ENCODE results near the gene MEI1. TPM values are rescaled to one million over a fixed set of nuclear protein-coding genes. Genes with fewer than 3 reads are reported as not detected.
"Not testable (repeated sequence)": the region's sequence is repeated elsewhere in the genome, so short reads cannot be mapped to it uniquely, and the experiment has no call there.

Gene MEI1
- total and polyA plus RNA-seq, 9 of the 15 experiments (the other 6 are each of a cell fraction or from before 2014, with no cell fraction given), result 0.08 to 0.68 (median 0.18) TPM; not detected in 2

DNA sequence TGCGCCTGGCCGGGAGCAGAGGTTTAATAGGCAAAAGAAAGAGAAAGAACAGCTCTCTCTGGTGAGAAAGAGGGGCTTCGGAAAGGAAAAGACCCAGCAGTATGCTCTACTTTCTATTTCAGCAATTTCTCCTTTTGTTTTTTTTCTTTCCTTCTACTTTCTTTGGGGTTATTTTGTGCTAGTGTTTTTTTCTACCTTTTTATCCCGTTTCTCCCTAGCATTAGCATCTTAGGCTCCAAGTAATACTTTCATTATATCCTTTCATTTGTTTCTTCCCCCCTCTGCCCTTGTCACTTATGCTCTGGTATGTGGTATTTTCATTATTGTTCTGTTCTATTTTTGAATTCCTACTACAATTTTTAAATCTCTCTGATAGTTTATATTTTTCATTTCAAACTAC, 15.1 kb upstream of the MEI1 start (continued):
- TF ChIP-seq, protein P1, sequence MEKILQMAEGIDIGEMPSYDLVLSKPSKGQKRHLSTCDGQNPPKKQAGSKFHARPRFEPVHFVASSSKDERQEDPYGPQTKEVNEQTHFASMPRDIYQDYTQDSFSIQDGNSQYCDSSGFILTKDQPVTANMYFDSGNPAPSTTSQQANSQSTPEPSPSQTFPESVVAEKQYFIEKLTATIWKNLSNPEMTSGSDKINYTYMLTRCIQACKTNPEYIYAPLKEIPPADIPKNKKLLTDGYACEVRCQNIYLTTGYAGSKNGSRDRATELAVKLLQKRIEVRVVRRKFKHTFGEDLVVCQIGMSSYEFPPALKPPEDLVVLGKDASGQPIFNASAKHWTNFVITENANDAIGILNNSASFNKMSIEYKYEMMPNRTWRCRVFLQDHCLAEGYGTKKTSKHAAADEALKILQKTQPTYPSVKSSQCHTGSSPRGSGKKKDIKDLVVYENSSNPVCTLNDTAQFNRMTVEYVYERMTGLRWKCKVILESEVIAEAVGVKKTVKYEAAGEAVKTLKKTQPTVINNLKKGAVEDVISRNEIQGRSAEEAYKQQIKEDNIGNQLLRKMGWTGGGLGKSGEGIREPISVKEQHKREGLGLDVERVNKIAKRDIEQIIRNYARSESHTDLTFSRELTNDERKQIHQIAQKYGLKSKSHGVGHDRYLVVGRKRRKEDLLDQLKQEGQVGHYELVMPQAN (IDR thresholded peaks at IDR 0.05; ENCODE audit: borderline replicate concordance), result no peak
- no peak for TF ChIP-seq ZNF699 (CRISPR knock-in tag; IDR thresholded peaks at IDR 0.05; ENCODE audit: insufficient replicate concordance)

DNA sequence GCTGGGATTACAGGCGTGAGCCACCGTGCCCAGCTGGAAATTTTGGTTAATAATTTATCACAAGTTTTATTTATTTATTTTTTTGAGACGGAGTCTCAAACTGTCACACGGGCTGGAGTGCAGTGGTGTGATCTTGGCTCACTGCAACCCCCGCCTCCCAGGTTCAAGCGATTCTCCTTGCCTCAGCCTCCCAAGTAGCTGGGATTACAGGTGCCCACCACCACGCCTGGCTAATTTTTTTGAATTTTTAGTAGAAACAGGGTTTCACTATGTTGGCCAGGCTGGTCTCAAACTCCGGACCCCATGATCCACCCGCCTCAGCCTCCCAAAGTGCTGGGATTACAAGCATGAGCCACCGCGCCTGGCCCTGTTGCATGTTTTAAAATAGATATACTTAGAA, 12.4 kb upstream of the MEI1 start:
- H3K36me3 ChIP-seq (ENCODE audit: control insufficient read depth, insufficient read depth, low read length); in situ Hi-C loops (cut with MboI); H3K27me3 ChIP-seq (ENCODE audit: control insufficient read depth in 2 of 2, insufficient read depth in 2 of 2, low read length in 2 of 2); H3K9me3 ChIP-seq (replicated peaks; ENCODE audit: control insufficient read depth, insufficient read depth, low read depth, low read length); H2AFZ ChIP-seq (ENCODE audit: low read depth, low read length); DNase-seq (ENCODE audit: extremely low read depth in 1 of 4, low spot score in 3 of 4); FAIRE-seq; intact Hi-C loops (cut with micrococcal nuclease); H4K20me1 ChIP-seq (replicated peaks; ENCODE audit: control insufficient read depth, insufficient read depth, low read length); BruUV-seq (replicated peaks); H3K27ac ChIP-seq (ENCODE audit: extremely low read depth, low read depth, low read length); ATAC-seq; CTCF ChIA-PET (ENCODE audit: low intra/inter-chr PET ratio); H3K4me2 ChIP-seq (ENCODE audit: insufficient read depth, low read length); H3K9me1 ChIP-seq (ENCODE audit: control insufficient read depth, insufficient read depth, low read length): not testable (repeated sequence)
- peak overlapping the region; percentile 95 for H3K4me3 ChIP-seq
- H3K9ac ChIP-seq (ENCODE audit: insufficient read depth in 1 of 2, low read depth in 2 of 2, low read length in 2 of 2), result peak overlapping the region; percentile 68 to 97; a peak in 2 of 4 replicates
- WGBS (ENCODE audit: insufficient coverage, low coverage, missing lambda C conversion rate), result 54% methylated on average over 9 of the region's 11 CpGs
- peaks cover 3 to 13% of the 10 kb centered on the region in 2 experiments; a peak in 3 of 5 replicates for H3K4me1 ChIP-seq (replicated peaks in 1 of 2; ENCODE audit: control insufficient read depth in 2 of 2, insufficient read depth in 2 of 2, low read length in 2 of 2)
- POLR2A ChIA-PET, result interaction anchor here (0.7 to 3.4 kb wide), 2 partner anchors 11 to 42 kb away, joined by 3 to 26 read pairs; partner anchors contain the start of gene MEI1
- peaks cover 71% of the 10 kb centered on the region for H3K79me2 ChIP-seq (ENCODE audit: control insufficient read depth, insufficient read depth, low read length)

Measured in K562 (cell line).